Stimulated activated CD4-positive, alpha-beta T cell treated with anti-CD3 and anti-CD28 coated beads, Interleukin-1b, Interleukin-23, amount 100 ng/mL, for 48 hours (primary cell): ENCODE measurements around the gene TRIP10.
A peak's percentile ranks its signal among the peaks of the same experiment; 100 is the strongest.
"Not testable (repeated sequence)": the region's sequence is repeated elsewhere in the genome, so short reads cannot be mapped to it uniquely, and the experiment has no call there.

Source experiments
- DNase-seq: peaks from one replicate; pipeline ENCODE4 v3.0.0-alpha.2; 2020

TRIP10 gene

GRCh38 chr19:6771648-6772027 lies 32.2 kb downstream of the TRIP10 start:
- not testable (repeated sequence) for DNase-seq

- peak; percentile 82 for DNase-seq
These were observed 32.8 kb downstream of the TRIP10 start, which contains the start of gene VAV1 for GRCh38 chr19:6772028-6772865. Gene VAV1 (plus strand): TSS chr19:6772708. CDS start chr19:6772808, 100 bp downstream.

- DNase-seq = no peak
These were observed 33.4 kb downstream of the TRIP10 start for GRCh38 chr19:6772866-6773322.

GRCh38 chr19:6773323-6773931 lies 33.9 kb downstream of the TRIP10 start:
- peak; percentile 68 for DNase-seq

- no peak for DNase-seq
These were observed 35.6 kb downstream of the TRIP10 start for GRCh38 chr19:6774821-6775707.

- not testable (repeated sequence) for DNase-seq
These were observed 36.6 kb downstream of the TRIP10 start for GRCh38 chr19:6776045-6776444.

- DNase-seq = no peak
These were observed 37.5 kb downstream of the TRIP10 start for GRCh38 chr19:6776999-6777398.

GRCh38 chr19:6777434-6777833 lies 38.0 kb downstream of the TRIP10 start:
- DNase-seq = no peak

GRCh38 chr19:6778386-6778785 lies 38.9 kb downstream of the TRIP10 start:
- DNase-seq = no peak

- no peak for DNase-seq
These were observed 39.7 kb downstream of the TRIP10 start for GRCh38 chr19:6779206-6779605.

GRCh38 chr19:6787393-6787792 lies 47.9 kb downstream of the TRIP10 start:
- DNase-seq = no peak

- no peak for DNase-seq
These were observed 49.4 kb downstream of the TRIP10 start for GRCh38 chr19:6788896-6789295.

- no peak for DNase-seq
These were observed 51.0 kb downstream of the TRIP10 start for GRCh38 chr19:6790194-6791128.

GRCh38 chr19:6791237-6791636 lies 51.8 kb downstream of the TRIP10 start:
- no peak for DNase-seq

- no peak for DNase-seq
These were observed 53.9 kb downstream of the TRIP10 start for GRCh38 chr19:6793411-6793810.

- no peak for DNase-seq
These were observed 54.5 kb downstream of the TRIP10 start for GRCh38 chr19:6793973-6794372.

GRCh38 chr19:6794686-6795431 lies 55.4 kb downstream of the TRIP10 start:
- DNase-seq = no peak

GRCh38 chr19:6796278-6796677 lies 56.8 kb downstream of the TRIP10 start:
- no peak for DNase-seq

- no peak for DNase-seq
These were observed 58.2 kb downstream of the TRIP10 start for GRCh38 chr19:6797646-6798045.

- DNase-seq = not testable (repeated sequence)
These were observed 60.8 kb downstream of the TRIP10 start for GRCh38 chr19:6800160-6800790.

- no peak for DNase-seq
These were observed 61.6 kb downstream of the TRIP10 start for GRCh38 chr19:6800991-6801484.
